ENCODE data around the gene PRPF19. TPM values are rescaled to one million over a fixed set of nuclear protein-coding genes. Genes with fewer than 3 reads are reported as not detected.

The PRPF19 gene
- total RNA-seq, 1 experiment from 2014 or later = 116 TPM

DNA sequence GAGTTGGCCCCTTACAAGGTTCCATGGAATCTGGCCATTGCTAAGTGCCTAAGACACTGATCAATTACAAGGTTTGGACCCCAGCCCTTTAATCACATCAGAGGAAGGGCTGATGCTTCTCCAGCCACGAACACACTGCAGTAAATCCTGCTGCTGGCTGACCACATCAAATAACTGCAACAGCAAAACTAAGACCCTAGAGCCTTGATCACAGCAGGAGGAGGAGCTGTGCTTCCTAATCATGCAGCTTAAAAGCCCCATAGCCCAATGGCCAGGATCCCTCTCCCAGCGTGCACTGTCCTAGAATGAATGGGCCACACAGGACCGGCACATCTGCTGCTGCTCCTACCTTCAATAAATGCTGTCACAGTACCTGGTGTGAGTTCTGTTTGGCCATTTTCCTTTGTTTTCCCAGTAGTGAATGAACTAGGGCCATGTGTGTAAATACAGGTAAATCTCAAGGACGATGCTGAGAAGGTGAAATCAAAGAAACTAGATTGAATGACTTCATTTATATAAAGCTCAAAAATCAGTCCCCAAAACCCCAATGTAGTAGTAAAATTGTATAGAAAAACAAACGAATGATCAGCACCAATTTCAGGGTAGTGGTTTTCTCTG, 26.3 kb downstream of the PRPF19 start:
- DNase-seq (ENCODE audit: low spot score) (no peak), ATAC-seq (no peak)
- CTCF ChIA-PET = interaction anchor here (1.0 kb wide), 1 partner anchor 19 kb away, joined by 3 read pairs; no protein-coding TSS in a partner anchor
- Mint-ChIP-seq H3K4me1 (no peaks in the 10 kb centered on the region), H3K9me3 (no peaks in the 10 kb centered on the region), H3K27ac (no peak overlapping the region), H3K4me3 (no peak overlapping the region), H3K27me3 (ENCODE audit: low read depth) (no peaks in the 10 kb centered on the region), H3K36me3 (no peaks in the 10 kb centered on the region)
- TF ChIP-seq, protein P1, sequence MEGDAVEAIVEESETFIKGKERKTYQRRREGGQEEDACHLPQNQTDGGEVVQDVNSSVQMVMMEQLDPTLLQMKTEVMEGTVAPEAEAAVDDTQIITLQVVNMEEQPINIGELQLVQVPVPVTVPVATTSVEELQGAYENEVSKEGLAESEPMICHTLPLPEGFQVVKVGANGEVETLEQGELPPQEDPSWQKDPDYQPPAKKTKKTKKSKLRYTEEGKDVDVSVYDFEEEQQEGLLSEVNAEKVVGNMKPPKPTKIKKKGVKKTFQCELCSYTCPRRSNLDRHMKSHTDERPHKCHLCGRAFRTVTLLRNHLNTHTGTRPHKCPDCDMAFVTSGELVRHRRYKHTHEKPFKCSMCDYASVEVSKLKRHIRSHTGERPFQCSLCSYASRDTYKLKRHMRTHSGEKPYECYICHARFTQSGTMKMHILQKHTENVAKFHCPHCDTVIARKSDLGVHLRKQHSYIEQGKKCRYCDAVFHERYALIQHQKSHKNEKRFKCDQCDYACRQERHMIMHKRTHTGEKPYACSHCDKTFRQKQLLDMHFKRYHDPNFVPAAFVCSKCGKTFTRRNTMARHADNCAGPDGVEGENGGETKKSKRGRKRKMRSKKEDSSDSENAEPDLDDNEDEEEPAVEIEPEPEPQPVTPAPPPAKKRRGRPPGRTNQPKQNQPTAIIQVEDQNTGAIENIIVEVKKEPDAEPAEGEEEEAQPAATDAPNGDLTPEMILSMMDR (IDR thresholded peaks at IDR 0.05) = no peak
- TF ChIP-seq, protein P2, sequence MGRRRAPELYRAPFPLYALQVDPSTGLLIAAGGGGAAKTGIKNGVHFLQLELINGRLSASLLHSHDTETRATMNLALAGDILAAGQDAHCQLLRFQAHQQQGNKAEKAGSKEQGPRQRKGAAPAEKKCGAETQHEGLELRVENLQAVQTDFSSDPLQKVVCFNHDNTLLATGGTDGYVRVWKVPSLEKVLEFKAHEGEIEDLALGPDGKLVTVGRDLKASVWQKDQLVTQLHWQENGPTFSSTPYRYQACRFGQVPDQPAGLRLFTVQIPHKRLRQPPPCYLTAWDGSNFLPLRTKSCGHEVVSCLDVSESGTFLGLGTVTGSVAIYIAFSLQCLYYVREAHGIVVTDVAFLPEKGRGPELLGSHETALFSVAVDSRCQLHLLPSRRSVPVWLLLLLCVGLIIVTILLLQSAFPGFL (CRISPR knock-in tag; IDR thresholded peaks at IDR 0.05; ENCODE audit: borderline replicate concordance) = no peak
- TF ChIP-seq ZNF671 (CRISPR knock-in tag; IDR thresholded peaks at IDR 0.05) (no peak), ERG (CRISPR knock-in tag; IDR thresholded peaks at IDR 0.05) (no peak), MYBL2 (CRISPR knock-in tag; IDR thresholded peaks at IDR 0.05) (no peak), IRF2 (CRISPR knock-in tag; IDR thresholded peaks at IDR 0.05; ENCODE audit: borderline replicate concordance, low read depth) (no peak), ATF2 (CRISPR knock-in tag; IDR thresholded peaks at IDR 0.05; ENCODE audit: borderline replicate concordance, low read depth) (no peak), RORB (CRISPR knock-in tag; IDR thresholded peaks at IDR 0.05) (no peak), E2F4 (CRISPR knock-in tag; IDR thresholded peaks at IDR 0.05; ENCODE audit: borderline replicate concordance, low read depth) (no peak), TP53 (CRISPR knock-in tag; IDR thresholded peaks at IDR 0.05) (no peak)
- TF ChIP-seq, protein P3, sequence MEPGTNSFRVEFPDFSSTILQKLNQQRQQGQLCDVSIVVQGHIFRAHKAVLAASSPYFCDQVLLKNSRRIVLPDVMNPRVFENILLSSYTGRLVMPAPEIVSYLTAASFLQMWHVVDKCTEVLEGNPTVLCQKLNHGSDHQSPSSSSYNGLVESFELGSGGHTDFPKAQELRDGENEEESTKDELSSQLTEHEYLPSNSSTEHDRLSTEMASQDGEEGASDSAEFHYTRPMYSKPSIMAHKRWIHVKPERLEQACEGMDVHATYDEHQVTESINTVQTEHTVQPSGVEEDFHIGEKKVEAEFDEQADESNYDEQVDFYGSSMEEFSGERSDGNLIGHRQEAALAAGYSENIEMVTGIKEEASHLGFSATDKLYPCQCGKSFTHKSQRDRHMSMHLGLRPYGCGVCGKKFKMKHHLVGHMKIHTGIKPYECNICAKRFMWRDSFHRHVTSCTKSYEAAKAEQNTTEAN (CRISPR knock-in tag; IDR thresholded peaks at IDR 0.05) = no peak
- TF ChIP-seq, protein P4, sequence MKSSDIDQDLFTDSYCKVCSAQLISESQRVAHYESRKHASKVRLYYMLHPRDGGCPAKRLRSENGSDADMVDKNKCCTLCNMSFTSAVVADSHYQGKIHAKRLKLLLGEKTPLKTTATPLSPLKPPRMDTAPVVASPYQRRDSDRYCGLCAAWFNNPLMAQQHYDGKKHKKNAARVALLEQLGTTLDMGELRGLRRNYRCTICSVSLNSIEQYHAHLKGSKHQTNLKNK (CRISPR knock-in tag; IDR thresholded peaks at IDR 0.05) = no peak
- POLR2A ChIA-PET = no interaction called here

DNA sequence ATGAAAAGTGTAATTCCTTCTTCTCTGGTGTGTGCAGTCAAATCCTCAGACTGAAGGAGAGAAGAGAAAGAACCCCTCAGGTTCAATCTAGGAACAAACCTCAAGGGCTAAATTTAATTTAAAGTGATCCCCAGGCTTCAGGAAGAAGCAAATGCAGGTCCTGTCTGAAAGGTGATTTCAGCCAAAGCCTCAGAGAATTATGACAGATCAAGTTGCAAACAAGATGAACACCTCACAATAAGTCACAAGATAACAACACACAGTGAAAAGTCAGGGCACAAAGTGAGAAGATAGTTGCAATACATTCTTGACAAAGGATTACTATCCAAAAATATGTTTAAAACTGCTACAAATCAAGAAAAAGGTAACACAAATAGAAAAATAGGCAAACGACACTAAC, 27.3 kb downstream of the PRPF19 start:
- ATAC-seq (no peak), DNase-seq (ENCODE audit: low spot score) (no peak)
- Mint-ChIP-seq H3K27me3 (ENCODE audit: low read depth) (no peaks in the 10 kb centered on the region), H3K27ac (no peak overlapping the region), H3K4me1 (no peaks in the 10 kb centered on the region), H3K9me3 (no peaks in the 10 kb centered on the region), H3K36me3 (no peaks in the 10 kb centered on the region), H3K4me3 (no peak overlapping the region)
- TF ChIP-seq ATF3 (CRISPR knock-in tag; conservative IDR thresholded peaks at IDR 0.05) = no peak
- CTCF ChIA-PET = interaction anchor here (1.5 kb wide), 1 partner anchor 48 kb away, joined by 5 read pairs; no protein-coding TSS in a partner anchor
- POLR2A ChIA-PET = no interaction called here
